GM11168 (cell line): ENCODE results near the gene DNMT3A.

Experiments used
- in situ Hi-C: fragments of 300-500 bp; cut with MboI; formaldehyde crosslinking; loops from one replicate; pipeline ENCODE4 v1.12.0; 2022; ENCODE audit warnings: low sequenced_read_pairs; ENCODE audit not compliant: unreplicated experiment

Gene DNMT3A

GRCh38 chr2:25247792-25248512, 93.8 kb downstream of the DNMT3A start:
- in situ Hi-C loops, result no loop called here

- in situ Hi-C loops, result no loop called here
These were observed 95.0 kb downstream of the DNMT3A start for GRCh38 chr2:25246558-25247290.

GRCh38 chr2:25246001-25246400, 95.7 kb downstream of the DNMT3A start:
- in situ Hi-C loops, result no loop called here

GRCh38 chr2:25245141-25245540, 96.6 kb downstream of the DNMT3A start:
- in situ Hi-C loops, result no loop called here

DNA sequence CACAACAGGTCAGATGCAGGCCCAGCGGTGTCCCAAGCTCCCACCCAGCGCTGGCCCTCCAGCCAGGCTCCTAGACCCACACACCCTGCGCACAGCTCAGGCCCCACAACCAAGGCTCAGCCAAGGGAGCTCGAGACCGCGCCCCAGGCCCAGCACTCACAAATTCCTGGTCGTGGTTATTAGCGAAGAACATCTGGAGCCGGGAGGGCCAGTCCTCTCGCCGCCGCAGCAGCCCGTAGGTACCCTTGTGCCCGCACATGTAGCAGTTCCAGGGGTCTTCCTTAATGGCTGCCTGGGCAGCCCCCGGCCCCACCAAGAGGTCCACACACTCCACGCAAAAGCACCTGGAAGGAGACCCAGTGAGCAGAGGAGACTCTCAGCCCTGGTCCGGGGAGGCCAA, 97.7 kb downstream of the DNMT3A start:
- in situ Hi-C loops, result no loop called here

DNA sequence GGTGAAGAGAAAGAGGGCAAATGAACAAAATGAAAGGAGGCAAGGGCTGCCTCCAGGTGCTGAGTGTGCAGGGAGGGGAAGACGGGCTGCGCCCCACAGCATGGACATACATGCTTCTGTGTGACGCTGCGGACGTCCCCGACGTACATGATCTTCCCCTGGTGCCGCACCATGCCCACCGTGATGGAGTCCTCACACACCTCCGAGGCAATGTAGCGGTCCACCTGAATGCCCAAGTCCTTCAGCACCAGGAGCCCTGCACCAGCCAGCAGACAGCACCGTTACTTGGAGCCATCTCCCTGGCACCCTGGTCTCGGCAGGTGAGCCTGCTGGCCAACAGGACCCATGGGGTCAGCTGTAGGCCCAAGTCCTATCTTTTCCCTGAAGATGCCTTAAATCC, 100.3 kb downstream of the DNMT3A start:
- in situ Hi-C loops, result no loop called here

DNA sequence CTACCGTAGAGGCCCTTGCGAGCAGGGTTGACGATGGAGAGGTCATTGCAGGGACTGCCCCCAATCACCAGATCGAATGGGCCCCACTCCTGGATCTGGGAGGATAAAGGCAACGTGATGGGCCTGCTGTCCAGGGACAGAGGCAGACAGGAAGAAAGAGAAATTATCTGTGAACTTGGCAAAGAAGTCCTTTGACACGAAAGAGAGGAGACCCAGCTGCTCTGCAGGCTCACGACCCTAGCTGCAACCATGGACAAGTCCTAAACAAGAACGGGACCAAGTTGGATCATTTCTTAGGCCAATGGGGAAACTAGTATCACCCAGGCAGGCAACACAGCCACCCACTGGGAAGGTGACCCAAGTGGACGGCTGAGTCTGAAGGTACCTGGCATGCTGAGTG, 101.1 kb downstream of the DNMT3A start:
- in situ Hi-C loops, result no loop called here

DNA sequence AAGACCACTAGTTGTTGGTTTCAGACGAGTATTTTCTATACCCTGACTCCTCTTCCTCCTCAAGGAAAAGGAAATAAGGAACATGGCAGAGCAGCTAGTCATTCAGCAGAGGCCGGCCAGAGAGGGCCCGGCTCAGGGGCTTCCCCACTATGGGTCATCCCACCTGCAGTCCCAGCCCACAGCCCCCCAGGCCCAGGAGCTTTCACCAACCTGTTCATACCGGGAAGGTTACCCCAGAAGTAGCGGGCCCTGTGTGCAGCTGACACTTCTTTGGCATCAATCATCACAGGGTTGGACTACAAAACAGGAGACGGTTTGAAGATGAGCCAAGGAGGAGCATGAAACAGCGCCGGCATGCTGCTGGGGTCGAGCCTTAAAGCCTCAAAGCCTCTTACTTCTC, 102.8 kb downstream of the DNMT3A start:
- in situ Hi-C loops, result no loop called here

- in situ Hi-C loops, result no loop called here
These were observed 104.0 kb downstream of the DNMT3A start for GRCh38 chr2:25237764-25238163.

GRCh38 chr2:25236736-25237135, 105.0 kb downstream of the DNMT3A start:
- in situ Hi-C loops, result no loop called here

DNA sequence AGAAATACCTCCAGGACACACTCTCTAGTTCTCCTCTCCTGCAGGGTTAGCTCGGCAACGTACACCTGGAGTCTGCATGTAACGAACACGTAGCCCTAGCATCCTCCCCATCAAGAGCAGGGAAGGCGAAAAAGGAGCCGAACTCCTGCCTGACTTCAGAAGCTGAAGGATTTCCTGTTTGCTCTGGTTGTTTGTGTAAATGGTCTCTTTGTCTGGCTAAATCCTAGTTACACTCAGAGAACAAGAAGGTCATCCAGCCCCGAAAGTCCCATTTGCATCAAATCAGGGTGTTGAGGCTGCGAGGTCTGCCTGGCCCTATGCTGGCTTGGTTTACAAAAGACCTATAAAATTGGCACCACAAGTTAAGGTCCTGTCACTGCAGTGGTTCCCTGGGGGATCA, 107.0 kb downstream of the DNMT3A start:
- in situ Hi-C loops, result no loop called here

- in situ Hi-C loops, result no loop called here
These were observed 107.7 kb downstream of the DNMT3A start for GRCh38 chr2:25233916-25234605.

GRCh38 chr2:25232248-25232825, 109.4 kb downstream of the DNMT3A start:
- in situ Hi-C loops, result no loop called here

DNA sequence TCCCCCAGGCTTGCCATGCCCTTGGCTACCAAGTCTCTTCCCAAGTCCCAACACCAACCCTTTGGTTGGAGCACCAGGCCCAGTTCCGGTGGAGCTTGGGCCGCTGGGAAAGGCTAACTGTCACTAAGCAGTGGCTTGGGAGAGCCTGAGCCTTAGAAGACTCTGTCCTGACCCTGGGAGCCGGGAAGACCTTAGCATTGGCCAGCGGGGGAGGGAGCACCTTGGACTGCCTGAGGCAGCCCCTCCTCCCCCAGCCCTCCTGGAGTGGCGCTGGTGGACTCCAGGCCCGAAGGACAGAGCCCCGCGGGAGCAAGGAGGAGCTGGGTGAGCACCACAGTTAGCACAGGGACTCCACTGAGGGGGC, 110.8 kb downstream of the DNMT3A start:
- in situ Hi-C loops, result no loop called here

- in situ Hi-C loops, result no loop called here
These were observed 111.4 kb downstream of the DNMT3A start for GRCh38 chr2:25230198-25230947.

GRCh38 chr2:25229279-25230197, 112.2 kb downstream of the DNMT3A start:
- in situ Hi-C loops, result no loop called here

DNA sequence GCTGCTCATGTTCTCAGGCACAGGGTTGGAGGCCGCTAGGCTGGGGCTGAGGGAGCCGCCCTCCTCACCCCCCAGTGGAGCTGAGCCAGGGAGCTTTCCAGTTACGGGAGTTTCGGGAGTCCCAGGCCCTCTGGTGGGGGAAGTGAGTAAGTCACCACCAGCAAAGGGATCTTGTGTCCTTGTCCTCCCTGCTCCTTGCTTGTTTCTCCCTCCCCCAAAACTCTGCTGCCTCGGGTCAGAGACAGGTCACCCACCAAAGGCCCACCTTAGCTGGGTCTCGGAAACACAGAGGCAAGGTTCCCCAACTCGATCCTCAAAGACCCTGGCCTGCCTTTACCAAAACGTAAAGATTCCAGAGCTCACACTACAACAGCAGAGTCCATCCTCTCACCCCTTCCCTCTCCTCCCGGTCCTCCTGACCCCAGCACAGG, 112.9 kb downstream of the DNMT3A start:
- in situ Hi-C loops, result no loop called here

DNA sequence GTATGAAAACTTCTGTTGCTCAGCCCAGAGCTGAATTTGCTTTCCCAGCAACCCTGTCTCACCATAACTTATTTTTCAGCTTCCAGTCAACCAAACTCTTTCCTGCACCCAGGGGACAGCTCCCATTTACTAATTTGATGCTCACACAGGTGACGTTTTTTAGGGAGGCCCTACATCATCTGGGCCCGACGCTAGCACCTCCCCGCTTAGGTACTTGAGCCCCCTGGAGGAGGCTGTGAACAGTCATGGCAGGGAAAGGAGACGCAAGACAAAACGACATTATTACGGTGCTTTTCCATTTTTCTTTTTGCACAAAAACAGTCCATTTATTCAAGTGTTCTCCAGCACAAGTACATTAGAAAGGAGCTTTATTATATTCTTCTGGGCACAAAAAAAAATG, 114.1 kb downstream of the DNMT3A start:
- in situ Hi-C loops, result no loop called here

DNA sequence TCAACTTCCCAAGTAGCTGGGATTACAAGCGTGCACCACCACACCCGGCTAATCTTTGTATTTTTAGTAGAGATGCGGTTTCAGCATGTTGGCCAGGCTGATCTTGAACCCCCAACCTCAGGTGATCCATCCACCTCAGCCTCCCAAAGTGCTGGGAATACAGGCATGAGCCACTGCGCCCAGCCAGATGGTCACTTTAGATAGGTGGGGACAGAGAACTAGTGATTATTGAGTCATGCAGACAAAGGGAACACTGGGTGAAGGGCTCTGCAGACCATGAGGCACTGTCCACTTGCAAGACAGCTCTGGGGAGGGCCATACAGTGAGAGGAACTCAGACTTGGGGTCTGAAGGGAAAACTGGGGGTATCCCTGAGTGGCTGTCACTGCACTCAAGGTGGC, 114.9 kb downstream of the DNMT3A start:
- in situ Hi-C loops, result no loop called here
